GM04504 (cell line): ENCODE data around the gene IGF2R.
"Not testable (repeated sequence)": the region's sequence is repeated elsewhere in the genome, so short reads cannot be mapped to it uniquely, and the experiment has no call there.

ENCODE experiments used
- DNase-seq: peaks from one replicate; pipeline ENCODE4 v3.0.0-alpha.2; 2012; ENCODE audit warnings: low read depth

The IGF2R gene

GRCh38 chr6:160076009-160076408 lies 107.1 kb downstream of the IGF2R start:
- no peak for DNase-seq

GRCh38 chr6:160077024-160077423 lies 108.1 kb downstream of the IGF2R start:
- no peak for DNase-seq

GRCh38 chr6:160077526-160077925 lies 108.6 kb downstream of the IGF2R start:
- DNase-seq, result peak; percentile 16

GRCh38 chr6:160078883-160079685 lies 110.2 kb downstream of the IGF2R start:
- DNase-seq, result no peak

- no peak for DNase-seq
These were observed 110.8 kb downstream of the IGF2R start for GRCh38 chr6:160079686-160080043.

GRCh38 chr6:160080097-160080496 lies 111.2 kb downstream of the IGF2R start:
- no peak for DNase-seq

- no peak for DNase-seq
These were observed 112.5 kb downstream of the IGF2R start for GRCh38 chr6:160081398-160081797.

- no peak for DNase-seq
These were observed 113.7 kb downstream of the IGF2R start for GRCh38 chr6:160082627-160083026.

- no peak for DNase-seq
These were observed 115.4 kb downstream of the IGF2R start for GRCh38 chr6:160084198-160084776.

- no peak for DNase-seq
These were observed 116.3 kb downstream of the IGF2R start for GRCh38 chr6:160085226-160085625.

- no peak for DNase-seq
These were observed 117.0 kb downstream of the IGF2R start for GRCh38 chr6:160085713-160086505.

- no peak for DNase-seq
These were observed 117.9 kb downstream of the IGF2R start for GRCh38 chr6:160086754-160087153.

GRCh38 chr6:160088069-160088783 lies 119.3 kb downstream of the IGF2R start:
- DNase-seq, result peak; percentile 87

GRCh38 chr6:160088784-160089533 lies 120.1 kb downstream of the IGF2R start:
- no peak for DNase-seq

- DNase-seq, result no peak
These were observed 120.6 kb downstream of the IGF2R start for GRCh38 chr6:160089534-160089897.

GRCh38 chr6:160090442-160091239 lies 121.8 kb downstream of the IGF2R start:
- not testable (repeated sequence) for DNase-seq

- not testable (repeated sequence) for DNase-seq
These were observed 123.3 kb downstream of the IGF2R start for GRCh38 chr6:160092176-160092575.

GRCh38 chr6:160092602-160093001 lies 123.7 kb downstream of the IGF2R start:
- DNase-seq, result no peak

GRCh38 chr6:160093061-160093460 lies 124.2 kb downstream of the IGF2R start:
- DNase-seq, result no peak

GRCh38 chr6:160093946-160094345 lies 125.1 kb downstream of the IGF2R start:
- no peak for DNase-seq
